GM21423 (cell line): ENCODE measurements around the gene NIPA2.

Source experiments
- ATAC-seq: cut with Tn5 transposase; IDR thresholded peaks from one replicate; pipeline ENCODE4 v1.9.1; 2021; ENCODE audit warnings: mild to moderate bottlenecking, moderate library complexity; ENCODE audit not compliant: unreplicated experiment

The NIPA2 gene

DNA sequence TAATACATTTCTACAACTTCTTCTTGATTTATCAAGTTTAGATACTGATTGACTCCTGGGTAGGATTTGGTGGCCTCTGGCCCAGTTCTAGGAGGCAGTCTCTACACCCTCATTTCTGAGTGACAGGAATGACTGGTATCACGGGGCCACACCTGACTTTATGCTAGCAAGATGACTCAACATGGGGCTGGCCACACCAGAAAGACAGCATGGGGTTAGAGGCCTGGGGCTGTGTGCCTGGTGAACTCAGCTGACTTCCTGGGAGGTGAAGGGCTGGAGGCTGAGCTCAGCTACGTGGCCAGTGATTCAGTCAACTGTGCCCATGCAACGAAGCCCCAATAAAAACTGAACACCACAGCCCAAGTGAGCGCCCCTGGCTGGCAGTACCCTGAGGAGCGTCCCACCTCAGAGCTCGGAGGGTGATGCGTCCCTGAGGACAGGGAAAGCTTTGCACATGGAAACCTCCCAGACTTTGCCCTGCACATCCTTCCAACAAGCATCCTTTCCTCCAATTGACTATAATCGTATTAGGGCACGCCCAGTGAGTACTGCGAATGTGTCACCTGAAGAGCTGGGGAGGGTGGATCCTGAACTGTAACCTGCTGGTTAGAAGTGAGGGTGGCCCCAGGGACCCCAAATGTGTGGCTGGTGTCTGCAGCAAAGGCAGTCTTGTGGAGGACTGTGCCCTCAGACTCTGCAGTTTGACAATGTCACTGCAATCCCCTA lies 57.2 kb downstream of the NIPA2 start:
- ATAC-seq = peak; percentile 73

DNA sequence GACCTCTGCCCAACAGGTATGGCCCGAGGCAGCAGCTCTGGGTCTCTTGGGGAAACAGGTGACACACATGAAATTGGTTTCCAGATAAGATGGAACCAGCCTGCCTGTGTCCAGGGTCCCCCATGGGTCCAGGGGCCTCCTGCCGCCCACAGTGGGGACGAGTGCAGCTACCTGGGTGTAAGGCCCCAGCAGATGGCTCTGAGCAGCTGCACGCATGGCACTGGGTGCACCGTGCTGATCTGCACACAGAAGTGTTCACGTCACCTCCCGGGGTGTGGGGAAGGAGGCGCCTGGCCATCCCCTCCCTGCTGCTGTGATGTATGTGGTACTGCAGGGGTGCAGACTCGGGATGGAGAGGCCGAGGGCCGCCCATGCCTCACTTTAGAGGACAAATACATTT lies 63.6 kb downstream of the NIPA2 start:
- ATAC-seq = no peak

DNA sequence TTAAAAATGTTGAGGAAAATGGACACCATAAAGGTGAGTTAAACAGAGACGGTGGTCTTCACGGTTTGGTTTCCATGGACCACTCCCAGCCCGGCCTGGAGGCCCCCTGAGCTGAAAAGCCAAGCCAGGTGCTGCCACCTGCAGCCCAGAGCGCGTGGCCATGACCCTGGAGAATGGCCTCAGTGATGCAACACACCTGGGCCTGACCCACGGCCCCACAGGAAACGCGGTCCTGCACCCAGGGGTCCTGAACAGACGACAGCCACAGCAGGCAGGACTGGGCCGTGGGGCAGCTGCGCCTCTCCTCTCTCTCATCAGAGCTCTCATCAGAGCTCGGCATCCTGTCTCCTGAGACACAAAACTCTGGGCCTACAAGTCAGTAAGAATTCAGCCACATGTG lies 64.1 kb downstream of the NIPA2 start:
- no peak for ATAC-seq

DNA sequence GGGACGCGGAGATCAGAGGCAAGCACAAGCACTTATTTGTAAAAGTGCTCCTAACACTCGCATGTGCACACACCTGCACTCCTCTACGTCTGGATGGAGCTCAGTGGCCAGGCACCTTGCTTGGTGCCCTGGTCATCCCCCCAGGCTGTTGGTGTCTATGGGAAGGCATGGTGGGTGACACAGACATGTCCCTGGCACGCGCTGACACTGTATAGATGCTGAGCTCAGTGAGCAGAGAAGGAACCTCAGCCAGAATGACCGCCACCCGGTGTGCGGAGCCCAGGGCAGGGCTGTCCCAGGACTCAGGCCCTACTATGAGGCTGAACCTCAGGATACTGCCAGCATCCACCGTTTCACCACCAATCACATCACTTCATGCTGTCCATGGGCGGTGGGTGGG lies 64.5 kb downstream of the NIPA2 start:
- ATAC-seq = no peak

DNA sequence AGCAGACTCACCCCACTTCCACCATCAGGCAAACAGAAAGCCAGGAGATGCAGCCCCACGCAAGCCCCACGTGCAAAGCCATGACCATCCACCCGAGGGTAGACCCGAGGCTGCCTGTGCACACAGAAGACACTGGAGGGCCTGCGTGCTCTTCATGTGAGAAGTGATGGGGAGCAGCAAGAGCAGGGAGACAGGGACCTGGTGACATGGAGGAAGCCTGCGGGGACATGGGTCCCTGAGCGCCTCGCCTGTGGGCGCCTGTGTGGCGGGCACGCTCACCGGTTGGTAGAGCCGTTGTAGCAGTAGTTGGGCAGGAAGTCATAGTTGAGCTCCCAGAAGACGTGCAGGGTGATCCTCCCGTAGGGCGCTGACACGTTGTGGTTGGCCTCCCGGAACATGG lies 65.0 kb downstream of the NIPA2 start:
- no peak for ATAC-seq

DNA sequence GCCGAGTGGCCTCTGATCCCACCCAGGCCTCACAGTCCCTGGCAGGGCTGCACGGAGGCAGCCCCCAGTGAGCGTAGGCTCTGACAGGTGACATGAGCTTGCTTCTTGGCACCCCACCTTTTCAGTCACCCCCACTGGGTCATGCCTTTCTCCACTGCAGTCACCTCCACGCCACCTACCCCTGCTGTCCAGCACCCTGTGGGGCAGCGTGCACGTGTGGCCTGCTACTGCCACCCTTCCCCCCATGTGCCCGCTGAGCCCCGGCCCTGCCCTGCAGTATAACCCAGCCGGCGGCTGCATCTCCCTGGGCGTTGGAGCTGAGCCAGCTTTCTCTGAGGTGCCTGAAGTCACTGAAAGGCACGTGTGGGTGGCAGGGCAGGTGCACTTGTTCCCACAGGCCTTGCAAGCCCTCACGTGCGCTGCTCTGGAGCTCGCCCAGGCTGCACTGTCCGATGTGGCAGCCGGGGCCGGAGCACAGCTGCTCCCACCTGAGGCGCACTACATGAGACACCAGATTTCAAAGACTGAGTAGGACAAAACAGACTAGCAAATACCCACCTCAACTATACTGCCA lies 65.6 kb downstream of the NIPA2 start:
- no peak for ATAC-seq

DNA sequence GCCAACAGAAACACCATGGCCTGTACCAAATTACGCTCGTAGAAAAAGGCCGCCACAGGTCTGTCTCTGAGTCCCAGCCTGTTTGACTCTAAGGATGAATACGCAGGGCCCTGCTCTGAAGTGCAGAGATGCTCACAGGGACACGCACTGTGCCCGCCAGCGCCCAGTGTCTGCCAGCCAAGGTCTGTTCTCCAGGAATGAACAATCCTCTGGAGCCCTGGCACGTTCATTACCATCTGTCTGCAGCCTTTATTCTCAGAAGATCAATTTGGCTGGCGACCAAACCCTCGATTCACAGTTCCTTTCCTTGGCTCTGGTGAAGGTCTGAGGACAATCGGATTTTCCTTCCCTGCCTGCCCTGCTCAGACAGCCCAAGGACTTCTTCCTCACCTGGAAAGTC lies 66.3 kb downstream of the NIPA2 start:
- ATAC-seq = no peak

DNA sequence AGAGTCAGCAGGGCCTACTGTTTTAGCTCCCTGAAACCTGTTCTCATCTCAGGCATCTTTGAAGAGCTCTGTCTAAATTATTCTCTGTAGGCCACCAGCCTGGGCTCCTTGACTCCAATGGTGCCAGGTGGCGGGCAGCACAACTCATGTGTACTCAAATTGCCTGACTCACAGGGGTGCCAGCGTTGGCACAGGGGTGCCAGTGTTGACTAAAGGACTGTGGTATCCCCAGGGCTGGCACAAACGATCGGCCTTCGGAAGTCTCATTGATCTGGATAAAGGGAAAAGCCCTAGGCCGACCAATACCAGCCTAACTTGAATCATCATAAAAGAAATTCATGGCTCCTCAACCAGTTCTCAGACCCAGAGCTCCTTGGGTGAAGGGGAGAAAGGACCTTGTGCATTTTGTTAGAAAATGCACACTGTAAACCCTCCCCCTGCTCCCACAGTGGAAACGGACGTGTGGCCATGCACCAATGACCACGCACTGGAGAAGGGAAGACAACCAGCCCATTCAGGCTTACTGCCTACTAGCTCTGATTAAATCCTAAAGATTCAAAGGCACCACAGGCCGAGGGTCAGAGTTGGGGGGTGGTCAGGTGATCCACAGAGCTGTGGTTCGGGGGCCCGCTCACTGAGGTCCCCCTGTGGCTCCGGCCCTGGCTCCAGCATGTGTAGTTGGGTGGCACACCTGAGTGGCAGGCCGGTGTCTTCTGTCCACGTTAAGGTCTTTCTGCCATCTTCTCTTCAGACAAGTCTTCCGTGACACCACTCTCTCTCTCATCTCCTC lies 68.9 kb downstream of the NIPA2 start:
- no peak for ATAC-seq

DNA sequence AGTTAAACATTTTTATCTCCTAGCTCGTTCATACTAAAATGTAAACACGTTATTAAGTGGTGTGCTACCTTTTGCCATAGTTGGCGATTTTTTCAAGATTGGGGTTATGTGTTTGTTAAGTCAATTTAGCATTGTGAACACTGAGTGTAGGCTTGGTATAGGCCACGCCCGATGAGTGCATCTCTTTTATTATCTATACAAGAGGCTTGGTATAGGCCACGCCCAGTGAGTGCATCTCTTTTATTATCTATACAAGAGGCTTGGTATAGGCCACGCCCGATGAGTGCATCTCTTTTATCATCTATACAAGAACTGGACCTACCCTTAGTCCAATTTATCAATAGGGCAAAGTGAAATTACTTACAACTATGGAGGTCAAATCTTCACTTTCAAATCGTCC lies 70.4 kb downstream of the NIPA2 start:
- ATAC-seq = no peak

DNA sequence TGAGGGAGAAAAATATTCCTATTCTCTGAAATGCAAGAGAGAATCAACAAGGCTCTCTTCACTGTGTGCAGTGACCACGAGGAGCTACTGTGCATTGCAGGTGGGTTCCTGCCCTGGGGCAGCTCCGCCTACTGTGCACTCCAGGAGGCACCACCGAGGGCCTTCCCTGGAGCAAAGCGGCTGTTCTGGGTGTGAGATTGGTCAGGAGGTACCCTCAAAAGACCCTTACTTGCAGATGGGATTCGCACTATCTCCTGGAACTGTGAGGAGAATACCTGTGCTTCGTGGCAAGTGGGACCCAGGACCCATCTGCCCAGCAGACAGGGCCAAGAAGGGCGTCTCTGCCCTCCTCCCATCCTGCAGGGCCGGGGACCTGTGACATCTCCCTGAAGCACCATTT lies 72.8 kb downstream of the NIPA2 start:
- no peak for ATAC-seq

DNA sequence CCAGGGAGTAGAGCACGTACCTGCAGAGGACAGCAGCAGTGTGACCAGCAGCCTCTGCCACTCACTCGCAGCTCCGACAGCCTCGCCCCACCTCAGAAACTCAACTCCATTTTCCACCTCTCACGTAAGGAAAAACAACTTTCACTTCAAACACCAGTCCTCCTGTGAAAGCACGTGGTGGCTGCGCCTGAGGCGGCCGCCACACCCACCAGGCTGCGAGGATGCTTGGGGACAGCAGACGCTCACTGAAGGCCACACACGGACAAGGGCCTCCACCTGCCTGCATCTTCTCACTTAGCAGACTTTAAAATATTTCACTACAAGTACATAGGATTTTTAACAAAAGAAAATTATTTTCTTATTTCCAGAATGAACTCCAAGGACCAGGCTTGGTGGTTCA lies 73.8 kb downstream of the NIPA2 start:
- ATAC-seq = no peak

DNA sequence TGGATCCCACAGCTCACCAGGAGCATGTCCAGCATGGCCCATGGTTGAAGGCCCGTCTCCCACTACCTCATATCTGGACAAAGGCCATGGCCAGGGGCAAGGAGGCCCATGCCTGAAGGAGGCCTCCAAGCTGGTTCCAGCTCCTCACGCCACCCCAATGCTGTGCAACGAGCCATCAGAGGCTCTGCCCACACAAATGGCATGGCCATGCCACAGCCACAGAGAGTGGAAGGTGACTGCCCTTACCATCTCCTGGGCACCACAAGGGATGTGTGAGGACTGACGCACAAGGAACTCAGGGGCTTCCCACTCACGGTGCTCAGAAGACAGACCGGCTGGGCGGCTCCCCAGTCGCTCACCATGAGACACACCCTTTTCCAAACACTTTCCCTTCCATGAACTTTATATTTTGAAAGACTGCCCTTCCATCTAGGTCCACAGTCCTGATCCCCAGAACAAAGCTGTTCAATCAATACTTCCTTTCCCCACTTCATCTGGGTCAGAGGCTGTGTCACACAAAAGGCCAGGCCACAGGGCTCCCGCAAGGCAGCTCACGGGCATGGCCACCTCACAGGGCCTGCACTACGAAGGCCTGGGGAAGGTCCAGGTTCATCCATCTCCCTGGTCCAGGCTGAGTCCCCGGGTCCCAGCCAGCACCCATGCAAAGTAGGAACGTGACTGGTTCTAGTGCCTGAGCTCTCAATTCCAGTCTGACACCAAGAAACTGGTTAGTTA lies 75.3 kb downstream of the NIPA2 start:
- no peak for ATAC-seq

DNA sequence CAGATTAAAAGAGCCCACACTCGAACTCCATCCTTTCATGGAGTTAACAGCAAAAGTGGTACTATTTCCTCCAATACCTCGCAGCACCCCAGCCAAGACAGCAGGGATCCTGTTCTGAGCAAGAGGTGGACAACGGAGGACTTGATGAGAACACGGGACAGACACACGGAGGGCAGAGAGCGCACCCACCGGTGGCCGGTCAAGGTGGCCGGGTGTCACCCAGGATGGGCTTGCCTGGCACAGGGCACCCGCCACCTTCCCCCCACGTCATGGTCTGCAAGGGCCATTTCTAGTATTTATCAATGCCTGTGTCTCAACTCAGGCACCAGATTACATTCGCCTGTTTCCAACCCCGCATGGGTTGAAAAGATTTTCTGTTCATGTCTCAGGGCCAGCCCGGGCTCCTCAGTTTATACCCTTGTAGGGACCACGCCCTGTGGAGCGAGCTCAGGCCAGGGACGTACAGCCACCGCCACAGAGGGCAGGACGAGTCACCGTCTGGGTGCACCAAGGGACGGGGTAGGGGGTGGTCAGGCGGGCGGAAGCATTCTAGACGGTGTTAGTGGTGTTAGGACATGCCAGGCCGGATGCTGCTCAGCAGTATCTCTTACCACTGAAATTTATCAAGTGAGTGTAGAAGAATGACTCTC lies 77.5 kb downstream of the NIPA2 start:
- ATAC-seq = no peak

DNA sequence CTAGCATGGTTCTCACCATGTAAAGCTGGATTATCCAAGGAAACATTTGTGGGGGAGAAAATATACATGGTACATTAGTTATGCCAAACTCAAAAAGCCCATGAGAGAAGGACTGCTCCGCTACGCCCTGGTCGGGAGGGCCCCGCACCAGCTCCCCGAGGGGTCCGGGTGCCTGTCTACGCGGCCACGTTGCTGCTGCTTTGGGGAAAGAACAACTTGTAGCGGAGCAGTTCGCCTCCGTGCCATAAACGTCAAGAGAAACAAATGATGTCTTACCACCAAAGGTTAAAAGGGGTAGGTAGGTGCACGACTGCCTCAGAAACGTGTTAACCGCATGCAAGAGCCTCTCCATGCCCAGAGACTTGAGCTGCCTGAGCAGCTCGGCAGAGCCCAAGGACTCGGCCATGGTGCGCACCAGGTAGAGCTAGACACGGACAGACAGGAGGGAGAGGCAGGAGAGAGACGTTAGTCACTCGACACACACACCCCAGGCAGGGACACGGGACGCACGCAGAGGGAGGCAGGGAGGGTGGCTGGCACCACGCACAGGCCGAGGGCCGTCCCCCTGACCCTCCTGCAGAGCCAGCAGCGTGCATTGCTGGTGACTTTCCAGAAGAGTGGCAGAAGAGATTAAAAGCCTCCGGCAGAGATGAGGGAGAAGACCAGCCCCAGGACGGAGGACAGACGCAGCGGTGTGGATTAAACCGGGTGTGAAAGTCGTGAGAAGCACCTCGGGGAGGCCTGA lies 78.3 kb downstream of the NIPA2 start:
- ATAC-seq = no peak

DNA sequence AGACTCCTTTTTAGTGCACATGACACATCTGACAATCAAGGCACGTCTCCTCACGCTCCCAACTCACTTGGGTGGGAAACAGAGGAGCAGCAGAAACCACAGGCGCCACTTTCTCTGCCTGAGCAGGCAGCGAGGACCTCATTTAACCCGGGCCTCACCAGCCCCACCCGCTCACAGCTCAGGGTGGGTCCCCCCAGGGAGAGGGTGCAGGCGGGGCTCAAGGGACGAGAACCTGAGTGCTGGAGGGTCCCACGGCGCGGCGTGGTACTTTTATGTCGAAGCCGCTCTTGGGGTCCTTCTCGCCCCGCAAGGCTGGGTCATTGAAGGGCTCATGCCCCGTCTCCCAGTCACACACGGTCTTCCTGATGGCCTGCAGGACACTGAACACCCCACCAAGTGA lies 79.1 kb downstream of the NIPA2 start:
- ATAC-seq = no peak
